Calu3 (cell line): ENCODE results near the gene SAP130. TPM values are rescaled to one million over a fixed set of nuclear protein-coding genes. Genes with fewer than 3 reads are reported as not detected.

Experiments
- BruUV-seq: library from RNA; stranded (reverse); fragments of 400-500 nt; replicated peaks from 2 replicates; lab custom pipeline; 2021; lab: Mats Ljungman, UMichigan
- CTCF ChIA-PET: fragments of 300-600 bp; sonication (Branson Sonifier 250); formaldehyde crosslinking; loops from one replicate; lab custom pipeline; 2022; ENCODE audit warnings: antibody characterized with exemption; lab: Charles Lee
- DNase-seq: peaks from one replicate; pipeline ENCODE4 v3.0.0; 2022
- H3K27ac Mint-ChIP-seq: one replicate; pipeline ENCODE4 v1.8.0; 2022; ENCODE audit warnings: mixed read lengths; ENCODE audit not compliant: unreplicated experiment
- H3K27me3 Mint-ChIP-seq: one replicate; pipeline ENCODE4 v1.8.0; 2022; ENCODE audit warnings: mixed read lengths; ENCODE audit not compliant: unreplicated experiment
- H3K36me3 Mint-ChIP-seq: one replicate; pipeline ENCODE4 v1.8.0; 2022; ENCODE audit warnings: mild to moderate bottlenecking, moderate library complexity, mixed read lengths; ENCODE audit not compliant: insufficient read depth, unreplicated experiment
- H3K4me1 Mint-ChIP-seq: one replicate; pipeline ENCODE4 v1.8.0; 2022; ENCODE audit warnings: mild to moderate bottlenecking, low read depth, mixed read lengths; ENCODE audit not compliant: unreplicated experiment
- H3K4me3 Mint-ChIP-seq: one replicate; pipeline ENCODE4 v1.8.0; 2022; ENCODE audit warnings: mild to moderate bottlenecking, low read depth, moderate library complexity, mixed read lengths; ENCODE audit not compliant: unreplicated experiment
- H3K9me3 Mint-ChIP-seq: one replicate; pipeline ENCODE4 v1.8.0; 2022; ENCODE audit warnings: low read depth, mixed read lengths; ENCODE audit not compliant: unreplicated experiment
- intact Hi-C: fragments of 100-400 bp; cut with micrococcal nuclease; formaldehyde crosslinking; loops from one replicate; pipeline ENCODE4 v1.10.0; 2022; ENCODE audit not compliant: unreplicated experiment
- total RNA-seq: library from RNA; stranded (reverse); gene quantifications from 2 replicates; pipeline ENCODE4 v1.2.3, GENCODE V29; 2022
- TF ChIP-seq, protein P1 (sequence below): fragments of 200-600 bp; IDR thresholded peaks from one replicate; pipeline ENCODE4 v1.8.0; 2022; ENCODE audit warnings: antibody characterized with exemption; ENCODE audit not compliant: unreplicated experiment

The SAP130 gene
- total RNA-seq, 1 experiment from 2014 or later, result 29.7 TPM

DNA sequence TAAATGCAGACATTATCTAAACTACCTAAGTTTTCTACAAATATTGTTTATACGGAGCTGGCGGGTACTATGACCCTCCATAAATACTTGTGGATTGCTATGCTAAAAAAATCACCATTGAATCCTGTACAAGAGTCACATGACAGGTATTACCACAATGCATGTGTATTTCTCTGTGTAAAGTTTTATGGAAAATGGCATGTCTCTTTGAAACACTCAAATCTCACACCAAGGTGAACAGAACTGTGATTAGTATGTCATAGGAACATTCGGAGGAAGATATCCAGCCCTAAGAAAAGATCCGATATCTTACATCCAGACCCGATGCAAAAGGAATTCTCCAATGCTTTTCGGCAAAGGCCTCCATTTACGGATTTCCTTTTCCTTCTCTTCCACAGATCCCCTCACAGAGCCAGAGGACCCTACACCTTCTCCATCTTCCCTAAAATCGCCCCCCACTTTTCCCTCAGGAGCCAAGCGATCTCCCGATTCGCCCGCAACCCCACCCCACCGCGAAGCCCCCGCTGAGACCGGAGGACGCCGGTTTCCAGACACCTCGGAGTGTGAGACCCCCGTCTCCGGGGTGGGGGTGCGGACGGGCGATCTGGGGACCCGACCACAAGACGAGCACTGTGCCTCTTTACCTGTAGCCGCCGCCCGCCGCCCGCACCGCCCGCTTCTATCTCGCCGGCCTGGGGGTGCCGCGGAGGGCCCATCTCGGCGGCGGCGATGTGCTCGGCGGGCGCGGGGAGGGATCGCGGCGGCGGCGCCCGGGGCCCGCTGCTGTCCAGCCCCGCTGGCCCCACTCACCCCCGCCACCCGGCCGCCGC, 1.2 kb downstream of the SAP130 start:
- CTCF ChIA-PET, result no interaction called here
- peaks cover 4% of the 10 kb centered on the region for H3K9me3 Mint-ChIP-seq
- TF ChIP-seq, protein P1, sequence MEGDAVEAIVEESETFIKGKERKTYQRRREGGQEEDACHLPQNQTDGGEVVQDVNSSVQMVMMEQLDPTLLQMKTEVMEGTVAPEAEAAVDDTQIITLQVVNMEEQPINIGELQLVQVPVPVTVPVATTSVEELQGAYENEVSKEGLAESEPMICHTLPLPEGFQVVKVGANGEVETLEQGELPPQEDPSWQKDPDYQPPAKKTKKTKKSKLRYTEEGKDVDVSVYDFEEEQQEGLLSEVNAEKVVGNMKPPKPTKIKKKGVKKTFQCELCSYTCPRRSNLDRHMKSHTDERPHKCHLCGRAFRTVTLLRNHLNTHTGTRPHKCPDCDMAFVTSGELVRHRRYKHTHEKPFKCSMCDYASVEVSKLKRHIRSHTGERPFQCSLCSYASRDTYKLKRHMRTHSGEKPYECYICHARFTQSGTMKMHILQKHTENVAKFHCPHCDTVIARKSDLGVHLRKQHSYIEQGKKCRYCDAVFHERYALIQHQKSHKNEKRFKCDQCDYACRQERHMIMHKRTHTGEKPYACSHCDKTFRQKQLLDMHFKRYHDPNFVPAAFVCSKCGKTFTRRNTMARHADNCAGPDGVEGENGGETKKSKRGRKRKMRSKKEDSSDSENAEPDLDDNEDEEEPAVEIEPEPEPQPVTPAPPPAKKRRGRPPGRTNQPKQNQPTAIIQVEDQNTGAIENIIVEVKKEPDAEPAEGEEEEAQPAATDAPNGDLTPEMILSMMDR, result no peak
- H3K4me1 Mint-ChIP-seq, result peaks cover 10% of the 10 kb centered on the region
- DNase-seq, result no peak
- peak overlapping the region; percentile 67 for H3K27ac Mint-ChIP-seq
- peak overlapping the region; percentile 84 for H3K4me3 Mint-ChIP-seq
- intact Hi-C loops, result loop anchor here (5.0 kb wide), 1 partner anchor 66 kb away; the partner anchor contains the start of gene UGGT1
- BruUV-seq, result no TSS peak
- H3K36me3 Mint-ChIP-seq, result peaks cover 33% of the 10 kb centered on the region
- peaks cover 21% of the 10 kb centered on the region for H3K27me3 Mint-ChIP-seq

DNA sequence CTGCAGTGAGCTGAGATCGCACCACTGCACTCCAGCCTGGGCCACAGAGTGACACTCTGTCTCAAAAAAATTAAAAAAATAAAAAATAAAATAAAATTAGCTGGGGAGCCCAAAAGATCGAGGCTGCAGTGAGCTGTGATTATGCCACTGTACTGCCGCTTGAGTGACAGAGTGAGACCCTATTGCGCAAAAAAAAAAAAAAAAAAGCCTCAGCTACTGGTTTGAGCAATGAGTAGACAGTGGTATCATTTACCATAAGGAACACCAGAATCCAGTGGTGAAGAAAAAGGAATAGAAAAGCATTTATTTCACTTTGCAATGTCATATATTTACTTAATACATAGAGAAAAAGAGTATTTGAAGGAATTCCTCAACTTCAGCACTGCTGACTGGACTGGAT, 3.0 kb downstream of the SAP130 start:
- intact Hi-C loops, result loop anchor here (5.0 kb wide), 1 partner anchor 67 kb away; the partner anchor contains the start of gene UGGT1
- Mint-ChIP-seq H3K4me1 (peaks cover 10% of the 10 kb centered on the region), H3K36me3 (peaks cover 33% of the 10 kb centered on the region)

DNA sequence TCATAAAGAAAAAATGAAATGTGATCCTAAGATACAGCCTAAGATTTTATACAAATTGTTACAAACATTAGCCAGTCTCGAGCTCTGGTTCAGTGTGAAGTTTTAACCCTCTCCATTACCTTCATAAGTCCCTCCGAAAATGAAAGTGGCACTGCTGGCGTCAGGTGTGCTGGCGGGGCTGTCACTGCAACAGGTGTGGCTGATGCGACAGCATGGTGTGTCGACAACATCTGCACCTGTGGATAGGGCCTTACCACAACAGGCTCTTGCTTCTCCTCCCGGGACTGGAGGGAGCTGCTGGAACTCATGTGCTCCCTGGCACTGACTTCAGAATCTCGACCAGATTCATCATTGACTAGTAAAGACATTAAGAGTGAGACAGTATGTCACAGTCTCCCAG, 10.3 kb downstream of the SAP130 start:
- H3K27me3 Mint-ChIP-seq, result no peaks in the 10 kb centered on the region
- DNase-seq, result no peak
- H3K27ac Mint-ChIP-seq, result no peak overlapping the region
- peaks cover 25% of the 10 kb centered on the region for H3K36me3 Mint-ChIP-seq
- CTCF ChIA-PET, result no interaction called here
- no peaks in the 10 kb centered on the region for H3K4me1 Mint-ChIP-seq
- no peak overlapping the region for H3K4me3 Mint-ChIP-seq
- no TSS peak for BruUV-seq
- no peaks in the 10 kb centered on the region for H3K9me3 Mint-ChIP-seq
- intact Hi-C loops, result no loop called here
- TF ChIP-seq, protein P1, result no peak

More for the DNA sequence above, 3.0 kb downstream of the SAP130 start:
- no peak for DNase-seq
- no TSS peak for BruUV-seq
- TF ChIP-seq, protein P1, result no peak
- Mint-ChIP-seq H3K9me3 (no peaks in the 10 kb centered on the region), H3K27ac (no peak overlapping the region), H3K4me3 (no peak overlapping the region), H3K27me3 (peaks cover 2% of the 10 kb centered on the region)
- CTCF ChIA-PET, result no interaction called here

DNA sequence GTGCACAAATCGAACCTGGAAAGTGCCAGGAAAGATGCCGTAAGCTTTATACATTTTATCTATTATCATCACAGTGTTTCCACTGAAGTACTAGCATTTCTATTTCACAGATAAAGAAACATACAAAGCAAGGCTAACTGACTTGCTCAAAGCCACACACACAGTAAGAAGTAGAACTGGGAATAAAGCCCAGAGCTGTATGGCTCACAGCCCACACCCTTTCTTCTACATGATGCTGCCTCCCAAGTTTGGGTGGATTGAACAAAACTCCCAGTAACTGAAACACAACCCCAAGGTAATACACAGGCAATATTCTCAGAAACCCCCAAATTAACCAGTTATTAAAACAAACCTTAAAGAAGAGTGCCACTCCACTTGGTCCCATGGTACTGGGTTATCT, 11.2 kb downstream of the SAP130 start:
- TF ChIP-seq, protein P1, result no peak
- CTCF ChIA-PET, result no interaction called here
- no peak overlapping the region for H3K4me3 Mint-ChIP-seq
- H3K9me3 Mint-ChIP-seq, result no peaks in the 10 kb centered on the region
- no peak for DNase-seq
- H3K4me1 Mint-ChIP-seq, result no peaks in the 10 kb centered on the region
- BruUV-seq, result no TSS peak
- peaks cover 28% of the 10 kb centered on the region for H3K36me3 Mint-ChIP-seq
- intact Hi-C loops, result no loop called here
- no peaks in the 10 kb centered on the region for H3K27me3 Mint-ChIP-seq
- H3K27ac Mint-ChIP-seq, result no peak overlapping the region
